GM19025 (cell line): ENCODE results near the gene MAP1LC3B.
"Not testable (repeated sequence)": the region's sequence is repeated elsewhere in the genome, so short reads cannot be mapped to it uniquely, and the experiment has no call there.

Experiments used
- ATAC-seq: cut with Tn5 transposase; IDR thresholded peaks from one replicate; pipeline ENCODE4 v1.9.1; 2021; ENCODE audit warnings: mild to moderate bottlenecking, low read depth, moderate library complexity; ENCODE audit not compliant: unreplicated experiment

Gene MAP1LC3B

DNA sequence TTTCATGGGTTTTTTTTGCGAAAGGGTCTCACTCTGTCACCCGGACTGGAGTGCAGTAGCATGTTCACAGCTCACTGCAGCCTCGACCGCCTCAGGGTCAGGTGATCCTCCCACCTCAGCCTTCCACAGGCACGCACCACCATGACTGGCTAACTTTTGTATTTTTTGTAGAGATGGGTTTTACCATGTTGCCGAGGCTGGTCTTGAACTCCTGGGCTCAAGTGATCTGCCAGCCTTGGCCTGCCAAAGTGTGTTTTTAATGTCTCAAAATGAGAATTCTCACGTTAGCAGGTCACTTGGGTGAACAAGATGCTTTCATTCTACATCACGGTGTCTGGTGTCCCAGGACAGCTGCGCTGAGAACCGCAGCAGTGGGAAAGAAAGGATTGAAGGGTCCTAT, 11.7 kb upstream of the MAP1LC3B start:
- no peak for ATAC-seq

DNA sequence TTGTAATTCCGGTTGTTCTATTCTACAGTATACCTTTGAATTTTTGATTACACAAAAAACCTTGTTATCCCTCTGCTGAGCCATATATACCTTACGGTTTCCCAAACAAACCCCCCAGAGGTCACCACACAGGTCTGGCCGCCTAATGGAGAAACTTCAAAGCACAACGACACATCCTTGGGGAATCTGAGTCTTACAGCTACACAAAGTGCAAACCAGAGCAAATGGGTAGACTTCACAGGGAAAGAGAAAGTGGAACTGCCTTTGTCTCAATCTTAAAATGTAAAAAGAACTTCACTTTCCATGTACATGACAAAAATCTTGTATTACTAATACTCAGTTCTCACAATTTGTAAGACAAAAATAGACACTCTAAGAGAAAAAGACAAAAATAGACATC, 11.3 kb upstream of the MAP1LC3B start:
- no peak for ATAC-seq

DNA sequence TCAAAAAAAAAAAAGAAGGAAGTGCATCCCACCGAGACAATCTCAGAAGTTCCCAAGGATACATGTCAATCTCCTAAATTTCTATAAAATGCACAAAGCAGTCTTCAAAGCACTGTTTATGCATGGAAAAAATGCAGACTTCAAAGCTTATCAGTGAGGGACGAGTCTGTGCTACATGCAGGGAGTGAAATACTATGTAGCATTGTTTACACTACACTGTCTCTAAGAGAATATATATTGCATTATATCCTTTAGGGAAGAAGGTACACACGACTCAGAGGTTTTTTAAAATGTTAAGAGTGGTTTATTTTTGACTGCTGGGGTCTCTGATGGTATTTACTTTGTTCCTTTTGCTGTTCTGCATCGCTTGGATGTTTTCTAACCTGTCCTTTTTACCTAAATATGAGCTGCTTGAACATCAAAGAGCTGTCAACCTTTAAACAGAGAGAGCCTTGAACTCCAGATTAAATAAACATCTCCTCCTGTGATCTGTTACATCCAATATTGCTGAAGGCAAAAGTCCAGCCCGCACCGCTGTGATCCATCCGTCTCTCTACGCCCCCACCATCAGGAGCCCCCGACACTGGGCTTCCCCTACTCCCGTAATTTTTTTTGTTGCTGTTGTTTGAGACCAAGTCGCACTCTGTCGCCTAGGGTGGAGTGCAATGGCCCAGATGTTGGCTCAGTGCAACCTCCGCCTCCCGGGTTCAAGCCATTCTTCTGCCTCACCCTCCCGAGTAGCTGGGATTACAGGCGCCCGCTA, 9.9 kb upstream of the MAP1LC3B start:
- ATAC-seq = no peak

DNA sequence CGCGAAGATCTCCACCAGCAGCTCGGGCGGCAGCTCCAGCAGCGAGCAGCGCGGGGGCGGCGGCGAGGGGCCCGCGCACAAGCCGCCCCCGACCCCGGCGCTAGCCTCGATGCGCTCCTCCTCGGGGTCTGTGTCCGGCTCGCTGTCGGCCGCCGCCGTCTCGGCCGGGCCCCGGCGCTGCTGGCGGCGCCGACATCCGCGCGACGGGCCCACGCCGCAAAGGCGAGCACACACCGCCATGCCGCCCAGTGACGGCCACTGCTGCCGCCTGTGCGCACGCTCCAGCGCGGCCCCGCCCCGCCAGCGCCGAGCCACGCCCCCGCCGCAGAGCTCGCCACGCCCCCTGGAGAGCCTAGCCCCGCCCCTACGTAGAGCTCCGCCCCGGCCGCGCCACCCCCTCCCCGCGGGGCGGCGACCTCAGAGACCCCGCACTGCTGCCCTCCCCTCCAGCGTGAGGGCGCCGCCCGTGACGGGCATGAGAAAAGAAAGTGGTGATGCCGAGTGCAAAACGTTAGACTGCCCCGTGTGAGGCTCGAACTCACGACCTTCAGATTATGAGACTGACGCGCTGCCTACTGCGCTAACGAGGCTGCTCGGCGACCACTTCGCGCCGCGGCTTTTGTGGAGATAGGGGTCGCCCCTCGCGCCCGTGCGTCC, 8.5 kb upstream of the MAP1LC3B start, which contains the start of gene FBXO31:
Gene FBXO31, minus strand, starts transcription at position 272 of the 657 bp plus-strand sequence. Its CDS starts 32 bp downstream, at position 240.
- ATAC-seq = peak; percentile 36

DNA sequence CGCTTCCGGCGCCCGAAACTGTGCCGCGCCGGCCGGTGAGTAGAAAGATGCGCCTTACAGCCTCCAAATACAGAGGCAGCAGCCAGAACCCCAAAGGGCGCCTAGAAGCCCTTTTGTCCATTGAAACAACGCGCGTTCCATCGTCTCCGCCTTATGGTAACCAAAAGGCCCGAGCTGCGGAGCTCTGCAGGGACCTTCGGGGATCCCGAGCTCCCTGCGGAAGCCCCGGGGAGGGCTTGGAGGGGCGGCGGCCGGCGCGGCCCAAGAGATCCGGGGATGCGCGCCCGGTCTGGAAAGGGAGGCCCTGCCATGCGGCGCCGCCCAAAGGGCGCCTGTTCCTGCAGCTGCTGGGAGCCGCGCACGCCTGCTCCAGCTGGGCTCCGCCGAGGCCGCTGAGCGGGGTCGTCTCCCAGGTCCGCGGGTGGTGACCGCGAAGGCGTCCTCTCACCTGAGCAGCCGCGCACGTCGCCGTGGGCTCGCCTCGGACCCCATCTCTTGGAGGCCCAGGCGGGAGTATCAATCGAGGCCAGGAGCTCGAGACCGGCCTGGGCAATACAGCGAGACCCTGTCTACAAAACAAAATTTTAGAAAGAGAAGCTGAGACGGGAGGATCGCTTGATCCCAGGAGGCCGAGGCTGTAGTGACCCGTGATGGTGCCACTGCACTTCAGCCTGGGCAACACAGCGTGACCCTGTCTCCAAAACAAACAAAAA, 7.8 kb upstream of the MAP1LC3B start:
- ATAC-seq = peak; percentile 30

DNA sequence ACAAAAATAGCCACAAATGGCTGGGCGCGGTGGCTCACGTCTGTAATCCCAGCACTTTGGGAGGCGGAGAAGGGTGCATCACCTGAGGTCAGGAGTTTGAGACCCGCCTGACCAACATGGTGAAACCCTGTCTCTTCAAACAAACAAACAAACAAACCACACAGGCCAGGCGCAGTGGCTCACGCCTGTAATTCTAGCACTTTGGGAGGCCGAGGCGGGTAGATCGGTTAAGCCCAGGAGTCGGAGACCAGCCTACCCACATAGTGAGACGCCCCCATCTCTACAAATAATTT, 7.3 kb upstream of the MAP1LC3B start:
- not testable (repeated sequence) for ATAC-seq

DNA sequence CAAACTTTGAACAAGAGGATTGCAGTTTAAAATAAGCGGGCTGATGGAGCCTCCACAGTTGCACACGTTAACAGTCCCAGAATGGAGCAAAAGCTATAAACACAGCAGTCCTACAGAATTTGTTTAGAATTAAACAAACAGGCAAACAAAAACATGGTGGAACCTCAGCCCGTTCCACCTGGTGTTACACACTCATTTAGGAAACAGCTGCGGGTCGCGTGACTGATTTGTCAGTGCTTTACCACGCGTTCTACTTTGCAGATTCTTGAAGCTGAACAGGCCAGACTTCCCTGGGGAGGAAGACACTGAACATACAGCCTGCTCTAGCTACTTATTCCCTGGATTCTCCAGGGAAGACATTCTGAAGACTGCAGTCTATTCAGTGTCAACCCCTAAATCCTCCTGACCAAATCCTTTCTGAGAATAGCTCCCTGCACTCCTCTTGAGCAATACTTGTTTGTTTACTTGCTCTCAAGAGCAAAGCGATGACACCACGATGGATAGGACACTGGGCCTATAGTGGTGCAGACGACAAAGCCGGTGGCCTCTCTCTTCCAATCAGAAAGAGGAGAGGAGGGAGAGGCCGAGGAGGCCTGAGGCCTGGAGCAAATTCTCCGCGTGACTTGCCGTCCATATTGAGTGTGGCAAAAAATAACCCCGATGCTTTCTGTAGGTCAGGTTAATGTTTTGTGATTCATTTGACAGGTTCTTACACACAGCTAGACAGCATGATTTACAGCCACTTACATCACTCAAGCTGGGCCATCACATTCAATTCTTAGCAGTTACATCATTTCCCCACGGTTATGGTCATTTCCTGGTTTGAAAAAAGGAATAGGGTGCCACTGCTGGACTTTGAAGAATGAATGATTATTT, 4.0 kb upstream of the MAP1LC3B start:
- ATAC-seq = peak; percentile 45

DNA sequence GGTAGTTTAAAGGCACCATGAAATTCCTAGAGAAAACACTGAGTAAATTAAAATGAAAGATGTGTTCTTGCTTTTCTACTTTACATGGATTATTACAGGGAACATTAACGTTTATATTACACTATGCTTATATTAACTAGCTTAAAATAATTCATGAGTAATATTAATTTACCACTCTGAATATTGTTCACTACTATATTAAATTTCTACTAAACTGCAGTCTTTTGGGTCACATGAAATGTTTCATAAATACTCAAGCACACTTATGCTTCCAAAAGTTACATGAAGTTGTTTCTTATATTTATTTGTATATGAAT, 3.4 kb upstream of the MAP1LC3B start:
- no peak for ATAC-seq

DNA sequence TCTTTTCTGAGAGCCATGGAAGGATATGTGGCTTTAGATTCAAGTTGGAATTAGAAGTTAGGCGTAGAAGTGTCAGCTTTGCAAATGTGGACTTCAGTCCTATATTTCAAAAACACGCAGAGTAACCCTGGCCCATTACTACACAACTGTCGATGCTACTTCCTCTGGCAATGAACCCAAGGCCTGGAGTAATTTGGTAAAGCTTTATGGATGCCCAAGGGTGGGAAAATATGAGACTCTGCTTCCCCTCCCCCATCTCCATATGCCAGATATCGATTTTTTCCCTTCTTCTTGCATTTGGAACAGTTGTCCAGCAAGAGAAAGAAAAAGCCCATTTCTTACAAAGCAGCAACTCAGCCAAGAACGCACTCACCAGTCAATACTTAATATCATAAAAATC, 2.9 kb upstream of the MAP1LC3B start:
- no peak for ATAC-seq

DNA sequence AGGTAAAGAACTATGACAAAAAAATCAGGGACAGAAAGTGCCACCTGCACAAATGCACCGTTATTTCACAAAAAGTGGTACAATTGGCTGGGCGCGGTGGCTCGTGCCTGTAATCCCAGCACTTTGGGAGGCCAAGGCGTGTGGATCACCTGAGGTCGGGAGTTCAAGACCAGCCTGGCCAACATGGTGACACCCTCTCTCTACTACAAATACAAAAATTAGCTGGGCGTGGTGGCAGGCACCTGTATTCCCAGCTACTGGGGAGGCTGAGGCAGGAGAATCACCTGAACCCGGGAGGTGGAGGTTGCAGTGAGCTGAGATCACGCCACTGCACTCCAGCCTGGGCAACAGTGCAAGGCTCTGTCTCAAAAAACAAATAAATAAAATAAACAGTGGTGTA, 2.2 kb upstream of the MAP1LC3B start:
- ATAC-seq = not testable (repeated sequence)

DNA sequence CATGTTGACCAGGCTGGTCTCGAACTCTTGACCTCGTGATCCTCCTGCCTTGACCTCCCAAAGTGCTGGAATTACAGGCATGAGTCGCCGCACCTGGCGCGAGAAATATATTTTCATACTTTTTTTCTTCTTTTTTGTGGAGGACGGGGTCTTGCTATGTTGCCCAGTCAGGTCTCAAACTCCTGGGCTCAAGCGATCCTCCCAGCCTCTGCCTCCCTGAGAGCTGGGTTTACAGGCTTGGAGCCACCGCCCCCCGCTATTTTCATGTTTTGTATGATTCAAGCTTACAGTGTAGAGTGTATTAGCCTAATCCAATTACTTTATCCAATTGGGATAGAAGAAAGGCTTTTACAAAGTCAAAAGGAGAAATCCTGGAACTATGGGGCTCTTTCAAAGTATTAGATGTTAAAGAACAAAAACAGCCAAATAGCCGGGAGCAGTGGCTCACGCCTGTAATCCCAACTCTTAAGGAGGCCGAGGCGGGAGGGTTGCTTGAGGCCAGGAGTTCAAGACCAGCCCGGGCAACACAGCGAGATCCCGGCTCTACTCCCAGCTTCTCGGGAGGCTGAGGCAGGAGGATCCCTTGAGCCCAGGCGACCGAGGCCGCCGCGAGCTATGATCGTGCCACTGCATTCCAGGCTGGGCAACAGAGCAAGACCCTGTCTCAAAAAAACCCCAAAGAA, 1.4 kb upstream of the MAP1LC3B start:
- ATAC-seq = no peak

DNA sequence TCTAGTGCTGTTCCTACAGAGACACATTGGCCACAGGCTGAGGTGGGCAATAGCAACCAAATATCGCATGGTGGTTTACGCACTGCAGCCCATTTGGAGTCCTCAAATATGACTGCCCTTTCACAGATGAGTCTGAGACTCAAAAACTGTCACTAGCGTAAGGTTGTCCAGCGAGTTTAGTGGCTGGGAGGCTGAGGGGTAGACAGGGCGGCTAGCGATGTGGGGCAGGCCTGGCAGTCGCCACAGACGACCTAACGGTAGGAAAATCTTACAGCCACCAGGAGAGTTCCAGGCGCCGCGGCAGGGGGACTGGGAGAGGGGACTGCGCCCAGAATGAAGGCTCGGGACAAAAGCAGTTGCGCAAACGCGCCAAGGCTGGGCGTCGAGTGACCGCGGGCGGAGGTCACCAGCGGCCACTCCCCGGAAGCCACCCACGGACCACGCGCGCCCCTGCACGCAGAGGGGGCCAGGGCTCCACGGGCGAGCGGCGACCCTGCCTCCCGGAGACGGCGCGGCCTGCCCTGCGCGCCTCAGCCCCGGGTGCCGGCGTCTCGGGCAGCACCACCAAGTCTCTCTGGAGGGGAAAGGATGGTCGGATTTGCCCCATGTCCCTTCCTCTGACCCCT, 699 bp upstream of the MAP1LC3B start:
- ATAC-seq = no peak

DNA sequence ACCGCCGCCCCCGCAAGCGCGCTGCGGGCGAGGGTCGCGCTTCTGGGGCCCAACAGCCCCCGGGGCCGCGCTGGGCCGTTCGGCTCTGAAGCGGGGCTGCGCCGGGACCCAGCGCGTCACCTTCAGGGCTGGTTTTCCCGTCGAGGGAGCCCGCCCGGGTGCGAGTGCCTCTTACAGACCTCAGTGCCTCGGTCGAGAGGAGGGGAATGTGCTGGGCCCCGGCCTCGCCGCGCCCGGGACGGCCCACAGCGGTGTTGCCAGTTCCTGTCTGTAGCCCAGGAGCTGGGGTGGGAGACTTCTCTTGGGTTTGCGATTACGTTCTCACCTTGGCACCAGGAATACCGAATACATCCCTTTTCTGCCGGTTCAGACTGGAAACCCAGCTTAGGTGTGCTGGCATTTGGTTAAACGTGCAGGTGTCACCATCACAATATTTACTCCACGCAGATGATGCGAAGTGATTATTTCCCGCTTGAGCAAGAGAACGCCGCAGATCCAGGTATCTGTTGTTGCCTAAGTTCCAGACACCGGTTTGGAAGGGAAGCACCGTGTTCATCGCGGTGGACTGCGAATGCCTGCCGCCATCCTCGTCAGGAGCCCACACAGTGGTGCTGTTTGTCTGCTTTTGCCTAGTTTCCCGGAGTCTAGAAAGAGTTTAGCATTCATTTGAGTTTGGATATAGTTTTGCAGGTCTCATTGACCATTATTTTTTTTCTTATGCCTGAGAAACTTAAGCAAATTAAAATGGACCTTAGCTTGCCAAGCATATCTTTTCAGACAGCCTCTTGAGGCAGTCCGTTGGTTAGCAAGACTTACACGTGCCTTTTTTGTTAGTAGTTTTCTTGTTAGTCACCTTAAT, 914 bp downstream of the MAP1LC3B start:
- ATAC-seq = no peak

DNA sequence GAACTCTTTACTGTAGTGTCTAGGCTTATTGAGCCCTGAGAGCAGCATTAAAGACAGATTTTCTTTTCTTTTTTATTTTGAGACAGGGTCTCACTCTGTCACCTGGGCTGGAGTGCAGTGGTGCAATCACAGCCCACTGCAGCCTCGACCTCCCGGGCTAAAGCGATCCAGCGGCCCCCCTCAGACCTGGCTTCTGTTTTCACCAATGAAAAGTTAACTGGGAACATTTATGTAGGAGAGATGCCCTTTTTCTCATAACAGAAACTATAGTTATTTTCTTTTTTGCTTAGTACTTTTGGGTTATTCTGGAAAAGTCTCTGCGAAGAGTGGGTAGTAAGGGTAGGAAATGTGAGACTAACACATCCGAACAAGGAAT, 1.5 kb downstream of the MAP1LC3B start:
- ATAC-seq = no peak

DNA sequence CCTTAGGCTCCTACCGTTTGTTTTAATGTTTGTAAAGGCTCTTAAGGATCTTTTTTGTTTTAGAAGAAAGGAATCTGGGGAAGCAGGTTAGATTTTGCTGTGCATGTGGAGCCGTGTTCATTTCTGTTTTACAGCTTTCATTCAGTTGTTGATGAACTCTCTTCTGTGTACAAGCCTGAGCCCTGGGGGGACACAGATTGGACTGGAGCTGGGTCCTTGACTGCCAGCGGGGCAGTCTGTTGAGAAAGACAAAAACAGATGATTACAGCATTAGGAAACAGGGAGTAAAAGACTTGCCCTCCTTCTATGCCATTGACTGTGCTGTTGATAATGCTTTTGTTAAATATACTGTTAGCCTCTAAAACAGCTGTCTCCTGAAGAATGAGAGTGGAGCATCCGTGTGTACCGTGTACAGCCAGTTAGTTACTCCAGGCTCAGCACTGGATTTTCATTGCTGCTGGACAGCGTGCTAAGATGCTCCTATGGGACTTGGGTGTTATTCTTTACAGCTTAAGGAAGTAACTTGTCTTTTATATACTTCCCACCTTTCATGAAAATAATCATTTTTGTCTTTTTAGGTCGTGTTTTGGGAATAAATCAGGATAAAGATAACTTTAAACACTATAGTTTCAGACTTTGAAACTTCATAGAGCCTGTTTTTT, 3.2 kb downstream of the MAP1LC3B start:
- no peak for ATAC-seq

DNA sequence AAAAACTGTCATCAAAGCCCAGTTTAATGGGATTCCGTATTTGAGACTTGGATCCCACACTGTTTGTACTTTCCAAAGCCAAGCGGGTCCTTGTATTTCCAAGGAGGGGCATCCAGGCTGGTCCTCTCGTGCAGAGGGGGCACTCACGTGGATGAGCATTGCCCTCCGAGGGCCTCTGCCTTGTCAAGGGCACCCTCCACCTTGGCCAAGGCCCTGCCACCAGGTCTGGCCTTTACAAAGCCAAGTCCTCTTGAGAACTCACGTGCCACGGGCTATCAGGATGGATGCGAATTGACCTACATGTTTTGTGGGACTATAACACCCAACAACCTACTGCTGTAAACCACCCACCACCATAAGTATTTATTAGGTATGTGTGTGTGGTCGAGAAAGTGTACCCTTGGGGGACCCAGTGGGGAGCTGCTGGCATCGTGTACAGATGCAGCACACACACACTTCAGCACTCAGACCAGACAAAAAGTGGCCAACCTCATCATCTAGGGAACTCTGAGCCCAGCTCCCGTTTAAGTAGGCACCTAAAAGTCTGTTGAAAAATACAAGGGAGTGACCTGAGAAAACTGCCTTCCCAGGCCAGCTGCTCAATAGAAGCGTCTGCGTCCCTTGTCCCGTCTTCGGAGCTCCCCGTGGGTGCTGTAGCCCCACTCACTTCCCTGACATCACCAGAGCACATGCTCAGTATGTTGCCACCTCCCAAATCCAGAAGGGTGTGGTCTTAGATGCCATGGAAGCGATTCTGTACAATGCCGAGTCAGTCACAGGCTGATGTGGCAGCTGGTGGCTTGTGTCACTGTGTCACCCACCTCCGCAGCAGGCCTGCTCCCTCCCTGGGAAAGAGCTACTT, 12.9 kb downstream of the MAP1LC3B start:
- ATAC-seq = no peak

DNA sequence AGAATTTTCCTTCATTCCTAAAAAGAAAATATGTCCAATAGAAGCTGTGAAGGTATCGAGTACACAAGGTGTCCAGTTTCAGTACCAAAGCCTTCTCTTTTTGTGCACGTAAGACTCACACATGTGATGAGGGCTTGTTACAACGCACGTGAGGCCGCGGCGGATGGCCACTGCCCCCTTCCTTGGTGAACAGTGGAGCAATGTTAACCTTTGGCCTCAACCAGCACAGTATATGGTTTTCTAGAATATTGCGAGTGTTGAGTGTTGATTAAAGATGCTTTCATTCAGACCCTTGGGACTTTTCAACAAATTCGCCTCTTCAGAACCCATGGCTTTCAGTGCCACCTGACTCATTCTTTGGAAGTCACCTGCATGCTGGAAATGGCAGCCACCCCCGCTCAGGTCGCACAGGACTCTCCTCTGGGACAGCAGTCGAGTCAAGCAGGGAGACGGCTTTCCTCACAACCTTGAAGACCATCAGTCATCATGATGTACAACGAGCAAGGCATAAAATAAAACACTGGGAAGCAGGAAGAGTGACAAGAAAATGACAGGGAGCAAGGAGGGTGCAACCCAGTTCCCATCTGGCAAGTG, 14.5 kb downstream of the MAP1LC3B start:
- ATAC-seq = no peak
